DMS53 treated with DMSO at 0.1 percent for 48 hours (cell line): ENCODE results near the gene RNF126.
"Not testable (repeated sequence)": the region's sequence is repeated elsewhere in the genome, so short reads cannot be mapped to it uniquely, and the experiment has no call there.

ENCODE experiments used
- DNase-seq: peaks from one replicate; lab custom pipeline; 2025; ENCODE audit not compliant: unreplicated experiment; lab: John Stamatoyannopoulos, UW

Gene RNF126

GRCh38 chr19:613732-614567 lies 49.1 kb downstream of the RNF126 start:
- no peak for DNase-seq

DNA sequence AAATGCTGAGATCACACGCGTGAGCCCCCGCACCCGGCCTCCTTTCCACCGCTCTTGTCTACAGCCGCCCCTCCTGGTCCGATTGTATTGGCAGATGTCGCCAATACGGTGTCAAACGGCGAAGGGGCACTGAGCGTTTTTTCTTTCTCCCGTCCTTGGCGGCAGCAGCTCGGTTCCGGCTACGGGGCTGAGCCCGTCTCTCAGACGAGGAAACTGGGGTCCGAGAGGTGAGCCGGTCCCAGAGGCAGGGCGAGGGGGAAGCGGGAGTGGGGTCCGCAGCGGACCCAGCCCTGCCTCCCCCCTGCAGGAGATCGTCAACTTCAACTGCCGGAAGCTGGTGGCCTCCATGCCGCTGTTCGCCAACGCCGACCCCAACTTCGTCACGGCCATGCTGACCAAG lies 50.1 kb downstream of the RNF126 start:
- DNase-seq, result no peak

DNA sequence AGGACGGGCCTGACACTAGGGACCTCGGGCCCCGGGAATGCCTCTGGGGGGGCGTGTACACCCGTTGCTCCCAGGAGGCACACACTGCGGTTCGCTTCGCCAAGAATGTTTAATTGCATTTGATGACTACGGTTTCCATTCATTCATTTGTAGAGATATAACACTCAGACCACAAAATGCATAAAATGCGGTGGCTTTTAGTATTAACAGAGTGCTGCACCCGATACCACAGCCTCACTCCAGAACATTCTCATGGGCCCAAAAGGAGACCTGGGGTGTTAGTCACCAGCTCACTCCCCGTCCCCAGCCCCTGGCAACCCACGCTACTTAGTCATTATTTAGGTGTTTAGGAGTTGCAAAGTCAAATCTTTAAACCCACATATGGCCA lies 51.5 kb downstream of the RNF126 start:
- no peak for DNase-seq

DNA sequence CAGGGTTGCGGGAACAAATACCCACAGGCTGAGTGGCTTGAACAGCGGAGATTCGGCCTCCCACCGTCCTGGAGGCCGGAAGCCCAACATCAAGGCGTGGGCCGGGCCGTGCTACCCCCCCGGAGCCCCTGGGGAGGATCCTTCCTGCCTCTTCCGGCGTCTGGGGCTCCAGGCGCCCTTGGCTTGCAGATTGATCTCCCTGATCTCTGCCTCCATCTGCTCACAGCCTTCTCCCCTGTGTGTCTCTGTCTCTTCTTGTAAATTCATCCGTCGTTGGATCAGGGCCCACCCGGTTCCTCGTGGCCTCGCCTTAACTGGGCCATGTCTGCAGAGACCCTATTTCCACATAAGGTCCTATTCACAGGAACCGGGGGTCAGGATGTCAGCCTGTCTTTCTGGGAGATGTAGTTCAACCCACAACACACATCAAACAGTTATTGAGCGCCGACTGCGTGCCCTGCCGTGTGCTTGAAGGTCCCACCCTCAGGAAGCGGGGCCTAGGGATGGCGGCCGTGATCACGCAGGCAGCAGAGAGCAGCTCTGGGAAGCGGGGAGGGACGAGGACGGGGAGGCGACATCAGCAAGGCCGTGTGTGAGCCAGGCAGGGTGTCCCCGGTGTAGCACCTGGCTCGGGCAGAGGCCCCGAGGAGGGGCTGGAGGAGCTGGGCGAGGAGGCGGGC lies 52.1 kb downstream of the RNF126 start:
- DNase-seq, result no peak

DNA sequence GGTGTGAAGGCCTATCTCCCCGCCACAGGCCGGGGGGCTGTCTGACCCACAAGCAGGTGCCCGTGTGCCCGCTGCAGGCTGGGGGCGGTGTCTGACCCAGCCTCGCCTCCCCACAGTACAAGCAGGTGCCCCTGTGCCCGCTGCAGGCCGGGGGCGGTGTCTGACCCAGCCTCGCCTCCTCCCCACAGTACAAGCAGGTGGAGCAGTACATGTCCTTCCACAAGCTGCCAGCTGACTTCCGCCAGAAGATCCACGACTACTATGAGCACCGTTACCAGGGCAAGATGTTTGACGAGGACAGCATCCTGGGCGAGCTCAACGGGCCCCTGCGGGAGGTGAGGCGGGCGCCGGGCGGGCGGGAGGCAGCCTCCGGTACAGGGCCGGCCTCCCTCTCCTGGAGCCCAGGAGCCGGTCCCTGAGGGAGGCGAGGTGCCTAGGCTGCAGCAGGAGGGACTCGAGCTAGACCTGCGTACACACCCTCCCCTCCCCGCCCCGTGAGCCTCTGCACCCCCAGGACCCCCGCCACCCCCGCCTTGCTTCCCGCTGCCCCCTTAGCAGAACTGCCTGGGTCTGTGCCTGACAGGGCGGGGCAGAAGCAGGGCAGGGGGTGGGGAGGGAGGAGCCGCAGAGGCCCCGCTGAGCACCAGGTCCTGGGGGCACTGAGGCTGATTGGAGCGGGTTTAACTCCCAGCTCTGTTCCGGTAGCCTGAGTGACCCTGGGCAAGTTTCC lies 52.8 kb downstream of the RNF126 start:
- DNase-seq, result no peak

DNA sequence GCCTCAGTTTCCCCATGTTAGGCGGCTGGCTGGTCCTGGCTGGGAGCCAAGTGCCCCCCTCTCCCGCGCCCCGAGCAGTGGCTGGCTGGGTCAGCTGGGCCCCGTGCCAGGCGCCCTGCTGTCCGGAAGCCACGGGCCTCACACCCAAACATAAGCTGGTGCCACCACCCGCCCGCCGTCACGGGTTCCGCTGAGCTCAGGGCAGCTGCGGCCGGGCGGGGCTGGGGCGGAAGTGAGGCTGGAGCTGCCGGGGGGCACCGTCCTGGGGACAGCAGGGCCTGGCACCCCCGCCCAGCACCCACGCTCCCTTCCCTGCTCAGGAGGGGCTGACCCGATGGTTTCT lies 54.0 kb downstream of the RNF126 start:
- DNase-seq, result no peak

DNA sequence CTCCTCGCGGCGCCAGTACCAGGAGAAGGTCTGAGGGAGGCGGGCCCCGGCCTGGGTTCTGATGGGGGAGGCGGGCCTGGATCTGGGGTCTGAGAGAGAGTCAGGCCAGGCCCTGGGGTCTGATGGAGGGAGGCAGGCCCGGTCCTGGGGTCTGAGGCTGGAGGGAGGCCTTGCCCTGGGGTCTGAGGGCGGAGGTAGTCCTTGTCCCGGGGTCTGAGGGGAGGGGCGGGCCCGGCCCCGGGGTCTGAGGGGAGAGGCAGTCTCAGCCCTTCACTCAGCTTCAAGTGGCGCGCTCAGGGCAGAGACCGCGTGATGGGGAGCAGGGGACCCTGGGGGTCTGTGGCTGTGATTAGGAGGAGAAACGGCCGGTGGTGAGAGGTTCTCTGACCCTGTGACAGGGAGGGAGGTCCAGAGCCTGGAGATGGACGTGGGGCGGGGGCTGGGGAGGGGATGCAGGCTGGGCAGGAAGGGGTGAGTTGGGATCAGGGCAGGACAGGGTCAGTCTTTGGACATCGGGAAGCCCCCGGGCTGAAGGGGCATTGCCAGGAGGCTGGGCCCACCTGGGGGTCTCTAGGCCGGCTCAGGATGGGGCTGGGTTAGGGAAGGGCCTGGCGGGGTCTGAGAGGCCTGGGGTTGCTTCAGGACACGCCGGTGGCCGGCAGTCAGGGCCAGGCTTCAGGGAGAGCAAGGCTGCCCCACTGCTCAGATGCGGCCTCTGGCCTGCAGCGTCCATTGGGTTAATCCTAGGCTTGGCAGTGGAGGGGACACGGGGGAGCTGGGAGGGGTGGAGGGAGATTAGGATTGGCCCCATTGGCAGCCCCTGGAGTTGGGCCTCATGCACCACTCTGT lies 54.6 kb downstream of the RNF126 start:
- DNase-seq, result no peak

DNA sequence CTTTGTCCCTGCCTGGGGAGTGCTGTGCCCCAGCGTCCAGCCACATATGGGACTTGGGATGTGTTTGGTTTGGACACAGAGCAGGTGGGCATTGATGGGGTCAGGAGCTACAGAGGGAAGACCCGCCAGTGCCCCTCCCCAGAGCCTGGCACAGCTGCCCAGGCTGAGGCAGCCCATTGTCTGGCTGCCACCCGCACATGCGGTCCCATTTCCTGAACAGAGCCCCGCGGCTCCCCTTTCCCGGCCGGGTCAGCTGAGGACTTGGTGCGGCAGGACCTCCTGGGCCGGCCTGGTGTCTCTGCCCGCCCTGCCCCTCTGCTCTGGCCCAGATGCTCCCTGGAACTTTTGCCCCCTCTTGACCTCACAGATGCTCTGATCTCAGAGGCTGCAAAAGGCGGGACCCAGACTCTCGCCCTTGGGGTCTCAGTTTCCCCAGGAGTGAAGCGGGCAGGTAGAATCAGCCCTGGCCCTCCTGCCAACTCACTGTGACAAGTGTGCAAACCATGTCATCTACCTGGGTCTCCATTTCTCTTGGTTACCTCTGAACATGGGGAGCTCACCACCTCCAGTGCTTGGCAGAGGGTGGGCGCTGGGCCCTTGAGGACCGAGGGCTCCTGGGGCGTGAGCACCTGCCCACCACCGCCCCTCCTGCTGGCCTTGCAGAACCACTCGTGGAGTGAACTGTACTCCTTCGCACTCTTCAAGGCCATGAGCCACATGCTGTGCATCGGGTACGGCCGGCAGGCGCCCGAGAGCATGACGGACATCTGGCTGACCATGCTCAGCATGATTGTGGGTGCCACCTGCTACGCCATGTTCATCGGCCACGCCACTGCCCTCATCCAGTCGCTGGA lies 55.5 kb downstream of the RNF126 start:
- DNase-seq, result no peak

DNA sequence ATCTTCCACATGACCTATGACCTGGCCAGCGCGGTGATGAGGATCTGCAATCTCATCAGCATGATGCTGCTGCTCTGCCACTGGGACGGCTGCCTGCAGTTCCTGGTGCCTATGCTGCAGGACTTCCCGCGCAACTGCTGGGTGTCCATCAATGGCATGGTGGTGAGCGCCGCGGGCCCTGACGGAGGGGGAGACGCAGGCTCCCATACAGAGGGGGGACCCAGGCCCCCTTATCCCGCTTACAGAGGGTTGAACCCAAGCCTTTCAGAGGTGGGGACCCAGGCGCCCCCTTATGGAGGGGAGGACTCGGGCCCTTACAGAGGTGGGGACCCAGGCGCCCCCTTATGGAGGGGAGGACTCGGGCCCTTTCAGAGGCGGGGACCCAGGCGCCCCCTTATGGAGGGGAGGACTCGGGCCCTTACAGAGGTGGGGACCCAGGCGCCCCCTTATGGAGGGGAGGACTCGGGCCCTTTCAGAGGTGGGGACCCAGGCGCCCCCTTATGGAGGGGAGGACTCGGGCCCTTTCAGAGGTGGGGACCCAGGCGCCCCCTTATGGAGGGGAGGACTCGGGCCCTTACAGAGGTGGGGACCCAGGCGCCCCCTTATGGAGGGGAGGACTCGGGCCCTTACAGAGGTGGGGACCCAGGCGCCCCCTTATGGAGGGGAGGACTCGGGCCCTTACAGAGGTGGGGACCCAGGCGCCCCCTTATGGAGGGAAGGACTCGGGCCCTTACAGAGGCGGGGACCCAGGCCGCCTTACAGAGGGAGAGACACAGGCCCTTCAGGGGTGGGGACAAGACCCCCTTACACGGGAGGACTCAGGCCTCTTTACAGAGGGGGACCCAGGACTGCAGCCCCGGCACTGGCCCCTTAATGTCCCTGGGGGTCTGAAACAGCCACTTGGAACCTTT lies 57.7 kb downstream of the RNF126 start:
- not testable (repeated sequence) for DNase-seq

DNA sequence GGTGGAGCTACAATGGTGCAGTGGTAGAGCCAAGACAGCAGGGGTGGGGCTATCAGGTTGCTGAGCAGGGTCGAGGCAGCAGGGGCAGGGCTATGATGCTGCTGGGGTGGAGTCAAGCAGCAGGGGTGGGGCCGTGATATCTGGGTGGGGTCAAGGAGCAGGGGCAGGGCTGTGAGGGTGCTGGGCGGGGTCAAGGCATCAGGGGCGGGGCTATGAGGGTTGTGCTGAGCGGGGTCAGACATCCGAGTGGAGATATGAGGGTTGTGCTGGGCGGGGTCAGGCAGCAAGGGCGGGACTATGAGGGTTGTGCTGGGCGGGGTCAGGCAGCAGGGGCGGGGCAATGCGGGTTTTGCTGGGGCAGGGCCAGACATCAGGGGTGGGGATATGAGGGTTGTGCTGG lies 58.7 kb downstream of the RNF126 start:
- DNase-seq, result no peak

GRCh38 chr19:603779-604178 lies 59.2 kb downstream of the RNF126 start:
- DNase-seq, result not testable (repeated sequence)

GRCh38 chr19:603302-603639 lies 59.7 kb downstream of the RNF126 start:
- not testable (repeated sequence) for DNase-seq

DNA sequence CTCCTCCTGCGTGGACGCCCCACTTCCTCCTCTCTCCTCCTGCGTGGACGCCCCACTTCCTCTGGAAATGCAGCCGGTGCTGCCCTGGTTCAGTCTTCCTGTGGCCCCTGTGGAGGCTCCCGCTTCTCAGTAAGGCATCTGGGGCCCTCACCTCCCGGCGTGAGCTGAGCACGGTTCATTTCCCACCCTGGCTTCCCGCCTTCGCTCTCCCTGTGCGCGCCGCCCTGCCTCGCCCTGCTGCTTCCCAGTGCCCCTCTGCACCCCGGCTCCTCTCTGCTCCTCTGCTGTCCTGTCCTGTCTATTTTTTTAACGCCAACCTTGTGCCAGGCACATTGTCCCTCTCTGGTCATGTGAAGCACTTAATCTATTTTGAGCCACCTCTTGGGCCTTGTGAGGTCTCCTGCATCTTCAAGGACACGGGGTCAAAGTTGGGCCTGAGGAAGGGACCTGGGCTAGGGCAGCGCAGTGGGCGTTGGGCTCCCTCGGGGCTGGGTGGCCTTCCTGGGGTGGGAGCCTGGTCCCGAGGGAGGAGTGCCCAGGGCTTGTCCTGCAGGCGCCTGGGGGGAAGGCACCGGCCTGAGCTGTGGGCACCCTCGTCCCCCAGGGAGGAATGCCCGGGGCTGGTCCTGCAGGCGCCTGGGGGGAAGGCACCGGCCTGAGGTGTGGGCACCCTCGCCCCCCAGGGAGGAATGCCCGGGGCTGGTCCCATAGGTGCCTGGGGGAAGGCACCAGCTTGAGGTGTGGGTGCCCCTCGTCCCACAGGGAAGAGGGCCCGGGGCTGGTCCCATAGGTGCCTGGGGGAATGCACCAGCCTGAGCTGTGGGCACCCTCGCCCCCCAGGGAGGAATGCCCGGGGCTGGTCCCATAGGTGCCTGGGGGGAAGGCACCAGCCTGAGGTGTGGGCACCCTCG lies 60.4 kb downstream of the RNF126 start:
- no peak for DNase-seq

DNA sequence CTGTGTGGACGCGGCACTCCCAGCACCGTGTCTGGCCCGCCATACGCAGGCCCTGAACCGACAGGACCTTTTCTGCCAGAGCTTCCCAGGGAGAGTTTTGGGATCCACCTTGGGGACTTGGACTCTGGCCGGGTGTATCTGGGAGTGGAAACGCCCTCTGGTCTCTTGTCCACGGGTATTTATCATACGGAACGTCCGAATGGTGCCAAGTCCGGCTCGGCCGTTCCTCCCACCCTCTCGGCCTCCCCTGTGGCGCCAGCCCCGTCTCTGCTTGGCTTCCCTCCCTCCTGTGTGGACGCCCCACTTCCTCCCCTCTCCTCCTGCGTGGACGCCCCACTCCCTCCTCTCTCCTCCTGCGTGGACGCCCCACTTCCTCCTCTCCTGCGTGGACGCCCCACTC lies 61.2 kb downstream of the RNF126 start:
- no peak for DNase-seq

DNA sequence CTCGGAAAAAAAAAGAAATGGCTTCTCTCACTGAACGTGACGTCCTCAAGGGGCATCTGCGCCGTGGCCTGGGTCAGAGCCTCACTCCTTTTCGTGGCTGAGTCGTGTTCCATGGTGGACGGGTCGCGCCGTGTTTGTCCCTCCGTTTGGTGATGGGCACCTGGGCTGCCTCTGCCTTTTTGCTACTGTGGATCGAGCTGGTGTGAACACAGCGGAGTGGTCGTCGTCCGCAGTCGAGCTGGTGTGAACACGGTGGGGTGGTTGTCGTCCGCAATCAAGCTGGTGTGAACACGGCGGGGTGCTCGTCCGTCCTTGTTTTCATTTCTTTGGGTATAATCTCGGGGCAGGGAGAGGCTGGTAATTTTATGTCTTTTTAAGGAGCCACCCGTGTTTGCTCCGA lies 61.7 kb downstream of the RNF126 start:
- no peak for DNase-seq
